Dermis microvascular lymphatic vessel endothelial cell (primary cell): ENCODE data around the gene NRG2. TPM values are rescaled to one million over a fixed set of nuclear protein-coding genes. Genes with fewer than 3 reads are reported as not detected.

ENCODE experiments used
- DNase-seq, 2 donors: peaks; one replicate each; pipeline versions ENCODE4 v3.0.0 to v3.0.0-alpha.2; 2010; ENCODE audit warnings: low read depth in 2 of 2
- total RNA-seq: library from RNA; depleted of rRNA; stranded (reverse); fragments of >200 nt; gene quantifications from 2 replicates; pipeline ENCODE4 v1.2.1, GENCODE V29; 2014

Gene NRG2
- total RNA-seq, 1 donor from 2014 or later, result 0.77 TPM

DNA sequence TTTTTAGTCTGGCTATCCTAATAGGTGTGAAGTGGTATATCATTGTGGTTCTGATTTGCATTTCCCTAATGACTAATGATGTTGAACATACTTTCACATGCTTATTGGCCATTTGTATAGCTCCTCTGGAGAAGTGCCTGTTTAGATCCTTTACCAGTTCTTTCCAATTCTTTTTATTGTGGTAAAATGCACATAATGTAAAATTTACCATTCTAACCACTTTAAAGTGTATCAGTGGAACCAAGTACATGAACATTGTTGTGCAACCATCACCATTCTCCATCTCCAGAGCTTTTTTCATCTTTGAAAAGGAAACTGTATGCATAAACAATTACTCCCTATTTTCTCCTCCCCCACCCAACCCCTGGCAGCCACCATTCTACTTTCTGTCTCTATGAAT, 95.4 kb downstream of the NRG2 start:
- no peak for DNase-seq

DNA sequence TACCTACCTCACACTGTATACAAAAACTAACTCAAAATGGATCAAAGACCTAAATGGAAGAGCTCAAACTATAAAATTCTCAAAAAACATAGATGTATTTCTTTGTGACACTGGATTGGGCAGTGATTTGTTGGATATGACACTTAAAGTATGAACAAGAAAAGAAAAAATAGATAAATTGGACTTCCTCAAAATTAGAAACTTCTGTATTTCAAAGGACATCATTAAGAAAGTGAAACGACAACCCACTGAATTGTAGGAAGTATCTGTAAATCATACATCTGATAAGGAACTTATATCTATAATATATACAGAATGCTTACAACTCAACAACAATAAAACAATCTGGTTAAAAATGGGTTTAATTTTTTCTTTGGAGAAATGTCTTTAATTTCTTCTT, 96.7 kb downstream of the NRG2 start:
- no peak for DNase-seq

DNA sequence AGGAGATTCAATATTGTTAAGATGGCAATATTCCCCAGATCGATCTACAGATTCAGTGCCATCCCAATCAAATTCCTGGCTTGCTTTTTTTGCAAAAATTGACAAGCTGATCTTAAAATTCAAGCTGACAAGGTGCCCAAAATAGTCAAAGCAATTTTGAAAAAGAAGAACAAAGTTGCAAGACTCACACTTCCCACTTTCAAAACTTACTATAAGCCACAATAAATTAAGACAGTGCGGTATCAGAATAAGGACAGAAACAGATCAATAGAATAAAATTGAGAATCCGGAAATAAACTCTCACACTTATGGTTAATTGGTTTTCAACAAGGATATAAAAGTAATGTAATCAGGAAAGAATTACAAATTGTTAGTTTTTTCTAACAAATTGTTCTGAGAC, 97.1 kb downstream of the NRG2 start:
- DNase-seq, result no peak

DNA sequence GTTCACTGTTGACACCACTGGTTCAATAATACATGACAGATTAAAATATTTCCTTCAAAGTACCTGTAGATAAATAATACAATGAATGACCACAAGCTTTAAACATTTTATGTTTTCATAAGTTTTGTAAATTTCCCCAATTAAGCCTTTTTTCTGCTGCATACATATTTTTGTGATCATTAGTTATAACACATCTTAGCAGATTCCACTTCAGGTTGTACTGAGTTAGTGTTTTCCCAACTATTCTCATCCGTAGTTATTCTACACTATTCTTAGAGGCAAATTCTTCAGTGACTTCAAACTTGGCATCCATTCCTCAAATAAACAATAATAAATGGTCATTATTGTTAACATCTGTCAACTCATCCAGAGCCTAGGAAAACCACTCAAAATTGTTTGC, 100.9 kb downstream of the NRG2 start:
- no peak for DNase-seq

DNA sequence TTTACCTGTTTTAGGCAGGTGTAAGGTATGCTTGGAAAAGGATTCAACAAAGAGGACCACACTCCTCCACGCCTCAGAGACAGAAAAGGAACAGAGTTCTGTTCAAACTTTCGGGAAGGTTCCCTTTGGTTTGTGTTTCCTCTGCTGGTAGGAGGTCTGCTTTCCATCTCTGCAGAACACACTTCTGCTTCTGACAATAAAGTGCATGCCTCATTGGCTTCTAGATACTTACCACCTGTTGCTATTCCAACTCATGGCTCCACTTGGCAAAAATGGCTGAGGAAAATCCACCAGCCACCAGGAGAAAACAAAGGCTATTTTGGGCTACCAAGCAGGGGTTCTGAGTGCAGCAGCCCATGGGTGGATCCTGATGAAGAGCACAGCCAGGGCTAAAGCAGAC, 112.7 kb downstream of the NRG2 start:
- DNase-seq, result no peak

DNA sequence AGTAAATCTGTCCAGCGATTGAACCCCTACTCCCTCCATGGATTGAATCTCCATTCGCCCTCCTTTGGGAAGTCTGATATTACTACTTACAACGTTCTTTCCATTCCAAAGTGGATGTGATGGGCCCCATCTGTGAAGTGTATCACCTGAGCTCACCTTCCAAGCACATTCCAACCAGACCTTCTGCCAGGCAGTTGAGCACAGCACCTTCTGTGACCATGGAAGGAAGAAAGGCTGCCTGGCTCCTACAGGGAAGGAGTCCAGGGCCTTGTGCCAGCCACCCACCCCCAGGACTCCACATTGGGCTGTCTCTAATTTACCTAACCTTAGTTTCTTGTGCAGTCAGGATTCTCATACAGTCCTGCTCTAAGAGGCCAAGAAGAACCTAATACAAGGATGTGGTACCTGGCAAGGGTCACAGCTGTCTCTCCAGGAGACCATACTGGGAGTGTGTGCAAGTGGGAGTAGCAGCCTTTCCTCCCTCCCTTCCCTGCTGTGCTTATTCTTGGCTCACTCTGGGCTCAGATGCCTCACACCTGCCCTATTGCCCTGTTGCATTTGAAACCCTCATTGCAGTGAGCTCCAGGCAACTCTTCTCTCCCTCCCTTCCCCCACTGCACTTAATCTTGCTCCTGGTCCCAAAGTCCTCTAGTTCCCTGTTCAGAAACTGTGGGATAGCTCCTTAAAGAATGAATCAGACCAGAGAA, 116.1 kb downstream of the NRG2 start:
- no peak for DNase-seq

DNA sequence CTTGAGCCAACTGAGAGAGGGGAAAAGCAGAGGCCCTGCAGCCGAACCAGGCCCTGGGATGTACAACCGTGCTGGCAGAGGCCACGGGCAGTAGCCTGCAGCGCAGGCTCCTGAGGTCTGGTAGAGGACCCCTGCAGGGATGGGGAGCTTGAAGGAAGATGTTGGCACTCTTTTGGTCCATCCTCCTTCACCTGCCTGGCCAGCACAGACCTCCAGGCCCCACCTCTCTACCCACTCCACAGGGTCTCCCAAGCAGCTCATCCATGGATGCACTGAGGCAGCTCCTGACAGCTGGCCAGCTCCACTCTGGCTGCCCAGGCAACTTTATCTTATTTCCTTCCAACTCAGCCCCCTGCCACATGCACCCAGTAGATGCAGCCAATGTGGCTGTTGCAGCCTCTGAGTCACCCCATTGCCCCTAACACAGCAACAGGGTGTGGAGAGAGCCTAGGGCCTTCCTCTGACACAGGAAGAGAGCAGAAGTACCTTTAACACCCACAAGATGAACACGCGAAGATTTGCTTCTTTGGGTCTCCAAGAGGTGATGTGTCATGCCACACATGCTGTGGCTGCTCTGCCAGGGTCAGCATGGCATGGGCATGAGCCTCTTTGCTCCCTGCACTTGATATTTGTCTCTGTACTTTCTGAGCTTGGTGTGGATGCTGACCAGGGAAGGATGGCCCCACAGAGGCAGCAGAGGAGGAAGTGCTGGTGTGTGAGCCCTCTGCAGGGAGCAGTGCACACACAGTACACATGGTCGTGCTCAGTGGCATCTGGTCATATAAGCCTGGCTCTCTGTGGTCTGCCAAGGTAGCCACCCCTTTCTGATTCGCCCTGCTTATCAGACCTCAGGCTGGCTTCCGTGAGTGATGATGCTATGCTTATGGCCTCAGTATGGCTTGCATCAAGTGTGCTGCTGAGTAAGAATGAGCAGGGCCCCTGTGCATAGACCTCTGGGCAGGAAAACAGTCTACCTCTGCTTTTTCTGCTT, 117.2 kb downstream of the NRG2 start:
- DNase-seq, result no peak

DNA sequence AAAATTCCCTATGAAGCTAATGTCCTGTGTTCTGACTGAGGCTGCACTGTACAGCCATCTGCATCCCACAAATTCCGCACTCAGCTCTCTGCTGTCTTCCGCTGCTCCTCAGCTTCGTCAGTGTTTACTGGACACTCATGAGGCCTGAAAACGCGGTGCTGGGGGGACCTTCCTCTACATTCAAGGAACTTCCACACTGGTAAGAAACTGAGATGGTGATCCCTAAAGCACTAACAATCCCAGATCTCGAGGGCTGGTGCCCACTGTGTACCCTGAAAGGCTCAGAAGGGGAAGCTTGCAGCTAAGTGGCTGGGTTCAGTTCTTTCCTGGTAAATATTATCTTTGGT, 117.9 kb downstream of the NRG2 start:
- no peak for DNase-seq

DNA sequence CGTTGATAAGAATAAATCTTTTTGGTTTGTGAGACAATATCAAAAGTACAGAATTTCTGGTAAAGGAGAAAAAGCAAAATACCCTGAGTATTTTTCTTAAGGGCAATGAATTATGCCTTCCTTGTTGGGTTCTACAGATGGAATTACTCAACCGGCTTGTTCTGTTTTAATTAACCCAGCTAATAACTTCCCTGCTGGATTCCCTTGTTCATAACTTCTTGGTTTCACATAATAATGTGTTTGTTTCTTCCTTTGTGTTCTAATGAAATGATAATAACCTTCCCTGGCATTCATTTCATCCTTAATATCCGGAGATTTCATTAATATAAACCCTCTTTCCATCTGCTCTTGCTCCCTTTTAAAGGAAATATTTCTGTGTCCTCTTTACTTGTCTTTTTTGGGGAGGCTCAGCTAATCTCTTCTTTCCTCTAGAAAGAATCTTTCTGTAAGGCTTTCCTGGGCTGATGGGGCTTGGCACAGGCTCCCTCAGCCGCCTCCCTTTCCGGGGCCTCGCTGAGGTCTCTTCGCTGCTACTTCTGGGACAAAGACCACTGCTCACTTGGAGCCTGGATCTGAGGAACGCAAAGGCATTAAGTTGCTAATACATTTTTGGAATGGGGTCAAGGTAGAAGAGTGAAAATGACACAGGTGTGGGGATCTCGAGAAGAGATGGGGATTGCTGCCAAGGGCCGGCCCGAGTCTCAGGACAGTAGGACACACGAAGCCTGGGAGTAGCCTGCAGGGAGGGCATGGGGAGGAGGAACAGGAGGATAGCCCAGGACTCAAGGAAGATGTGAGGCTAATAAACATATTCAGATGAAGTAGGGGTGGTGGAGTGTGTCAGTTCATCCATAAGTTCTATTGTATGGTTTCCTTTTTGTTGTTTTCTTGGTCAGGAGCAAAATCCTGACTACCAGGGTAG, 118.5 kb downstream of the NRG2 start:
- DNase-seq, result no peak

DNA sequence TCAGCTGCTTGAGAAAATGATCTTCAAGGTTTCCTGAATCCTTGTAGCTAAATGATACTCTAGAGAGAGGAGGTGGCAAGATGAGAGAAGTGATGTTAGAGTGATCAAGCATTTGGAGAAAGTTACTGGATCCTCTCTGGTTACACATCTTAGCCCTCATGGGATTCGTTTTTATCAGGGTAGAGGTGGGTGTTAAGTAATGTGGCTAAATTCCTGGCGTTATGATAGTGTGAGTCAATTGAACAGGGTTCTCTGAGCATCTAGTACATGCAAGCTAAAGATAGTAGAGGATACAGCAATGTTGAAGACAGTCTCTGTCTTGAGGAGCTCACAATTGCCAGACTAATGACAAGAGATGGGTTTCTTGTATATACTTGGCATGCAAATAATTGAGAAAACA, 123.8 kb downstream of the NRG2 start:
- DNase-seq, result no peak

DNA sequence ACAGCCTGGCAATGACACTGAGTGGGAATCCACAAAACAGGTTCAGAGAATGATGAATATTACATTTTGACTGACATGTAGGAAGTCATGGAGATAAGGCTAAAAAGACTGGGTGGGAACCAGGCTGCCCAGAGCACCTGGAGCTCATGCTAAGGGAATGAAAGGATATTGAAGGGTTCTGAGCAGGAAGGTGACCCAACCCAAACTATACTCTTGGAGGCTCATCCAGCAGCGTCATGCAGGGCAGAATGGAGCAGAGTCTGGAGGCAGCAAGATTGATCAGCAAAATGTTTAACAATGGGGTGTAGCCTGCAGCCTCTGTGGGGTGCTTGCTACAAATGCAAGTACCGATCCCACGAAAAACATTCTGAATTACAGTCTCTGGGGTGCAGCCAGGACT, 127.3 kb downstream of the NRG2 start:
- DNase-seq, result no peak

DNA sequence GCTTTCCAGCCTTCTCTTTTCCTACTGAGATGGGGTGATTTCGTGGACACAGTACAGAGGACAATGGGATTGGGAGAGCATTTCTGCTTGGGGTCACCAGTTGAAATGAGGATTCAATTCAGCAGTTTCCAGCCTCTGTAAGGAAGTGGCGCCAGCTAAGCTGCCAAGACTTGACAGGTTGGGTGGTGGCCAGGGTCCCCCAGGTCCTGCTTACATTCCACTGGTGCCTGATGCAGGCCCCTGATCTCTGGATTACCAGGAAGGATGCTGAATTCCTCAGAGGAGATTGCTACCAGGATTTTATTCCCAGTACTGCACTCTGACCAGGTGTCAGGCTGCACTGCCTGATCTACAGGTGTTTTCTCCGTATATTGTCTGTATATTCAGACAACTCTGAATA, 127.8 kb downstream of the NRG2 start:
- no peak for DNase-seq

DNA sequence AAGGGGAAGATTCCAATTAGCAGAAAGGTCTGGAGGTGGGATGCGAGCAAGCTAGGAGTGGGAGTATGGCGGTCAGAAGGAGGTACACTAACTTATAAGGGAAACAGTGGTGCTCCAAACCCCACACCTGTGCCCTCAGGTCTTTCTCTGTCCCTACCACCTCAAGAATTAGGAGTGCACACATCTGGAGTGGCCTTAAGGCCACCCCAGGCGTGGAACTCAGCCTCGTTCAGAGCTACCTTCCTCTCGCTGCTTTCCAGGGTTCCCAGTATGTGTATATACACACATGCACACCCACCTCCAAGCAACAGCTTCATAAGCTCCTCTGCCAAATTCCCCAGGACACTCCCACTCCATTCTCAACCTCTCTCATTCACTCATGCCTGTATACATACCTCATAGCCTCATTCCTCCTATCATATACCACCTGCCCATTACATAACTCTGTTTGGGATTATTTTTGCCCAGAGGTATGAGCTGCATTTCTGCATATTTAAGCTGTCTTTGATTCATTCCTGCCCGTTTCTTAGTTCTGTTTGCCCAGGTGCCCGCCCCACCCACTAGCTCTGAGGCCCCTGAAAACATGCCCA, 128.8 kb downstream of the NRG2 start:
- DNase-seq, result no peak

DNA sequence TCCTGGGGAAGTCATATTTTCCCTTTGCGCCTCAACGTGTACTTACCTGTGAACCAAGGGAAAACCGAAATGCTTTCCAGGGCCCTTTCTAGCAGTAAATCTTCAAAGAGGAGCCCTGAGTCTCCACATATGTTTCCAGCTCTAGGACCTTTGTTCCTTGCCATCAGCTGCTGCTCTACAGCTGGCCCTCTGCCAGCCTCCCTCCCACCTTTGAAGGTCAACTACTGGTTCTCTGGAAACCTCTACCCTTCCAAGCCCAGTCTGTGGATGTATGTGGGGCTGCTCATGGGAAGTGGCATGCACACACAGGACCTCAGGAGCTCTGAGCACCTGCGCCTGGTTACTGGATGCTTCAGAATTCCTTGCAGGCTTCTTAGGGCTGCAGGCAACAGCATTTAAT, 130.3 kb downstream of the NRG2 start:
- no peak for DNase-seq

DNA sequence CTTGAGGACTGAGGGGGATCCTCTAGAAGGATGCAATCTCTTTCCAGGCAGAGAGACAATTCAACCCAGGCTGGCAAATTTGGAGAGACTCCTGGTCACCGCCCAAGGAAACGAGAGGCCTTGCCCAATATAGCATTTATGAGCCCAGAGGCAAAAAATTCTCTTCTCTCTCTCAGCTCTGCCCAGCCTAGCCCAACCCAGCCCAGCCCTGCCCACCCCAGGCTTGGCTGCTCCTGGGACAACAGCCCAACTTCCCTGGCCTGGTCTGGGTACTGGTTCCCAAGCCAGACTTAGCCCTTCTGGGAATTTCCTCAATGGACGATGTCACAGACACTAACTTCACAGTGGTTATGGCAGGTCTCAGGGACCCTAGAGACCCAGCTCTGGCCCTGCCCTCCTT, 130.9 kb downstream of the NRG2 start:
- DNase-seq, result no peak

DNA sequence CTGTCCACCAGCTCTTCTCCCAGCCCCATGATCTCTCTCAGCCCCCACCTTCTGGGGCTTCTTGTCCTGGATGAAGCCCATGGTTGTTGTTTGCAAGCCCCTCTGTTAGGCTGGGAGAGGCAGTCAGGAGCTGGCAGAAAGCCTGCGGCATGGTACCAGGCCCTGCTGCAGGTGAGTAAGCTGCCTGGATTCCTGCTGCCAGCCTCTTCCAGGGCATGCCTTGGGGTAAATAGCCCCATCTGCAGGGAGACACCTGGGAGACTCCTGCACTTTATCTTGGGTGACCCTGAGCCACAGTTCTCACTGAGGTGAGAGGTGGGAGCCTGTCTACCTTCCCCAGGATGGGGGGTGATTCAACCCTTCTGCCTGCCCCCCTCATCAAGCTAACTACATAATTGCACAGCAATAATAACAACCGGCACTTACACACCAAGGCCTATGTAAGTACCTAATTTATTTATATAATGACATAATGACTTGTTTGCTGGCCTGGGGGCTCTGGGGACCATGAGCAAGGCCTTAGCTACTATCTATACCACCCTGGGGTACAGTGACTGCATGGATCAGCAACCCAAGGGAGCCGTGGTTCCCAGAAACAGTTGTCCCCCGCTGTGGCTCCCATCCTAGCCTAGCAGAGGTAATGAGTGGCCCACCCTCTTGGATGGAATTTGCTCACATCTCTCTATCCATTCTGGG, 131.5 kb downstream of the NRG2 start:
- DNase-seq, result no peak

DNA sequence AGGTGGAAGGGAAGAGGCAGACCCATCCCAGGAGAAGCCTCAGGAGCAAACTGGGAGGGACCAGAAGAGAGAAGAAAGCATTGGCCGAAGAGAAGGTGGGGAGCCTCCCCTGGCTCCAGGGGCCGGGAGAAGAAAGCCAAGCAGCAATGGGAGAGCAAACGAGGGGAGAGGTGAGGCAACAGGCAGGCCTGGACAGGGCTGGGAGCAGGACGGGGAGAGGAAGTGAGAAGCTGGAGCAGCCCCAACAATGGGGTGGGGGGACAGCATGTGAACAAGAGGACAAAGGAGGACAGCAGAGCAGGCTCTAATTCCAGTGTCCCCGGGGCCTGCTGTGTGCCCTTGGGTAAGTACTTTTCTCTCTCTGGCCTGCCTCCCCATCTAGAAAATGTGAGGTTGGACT, 132.2 kb downstream of the NRG2 start:
- no peak for DNase-seq

DNA sequence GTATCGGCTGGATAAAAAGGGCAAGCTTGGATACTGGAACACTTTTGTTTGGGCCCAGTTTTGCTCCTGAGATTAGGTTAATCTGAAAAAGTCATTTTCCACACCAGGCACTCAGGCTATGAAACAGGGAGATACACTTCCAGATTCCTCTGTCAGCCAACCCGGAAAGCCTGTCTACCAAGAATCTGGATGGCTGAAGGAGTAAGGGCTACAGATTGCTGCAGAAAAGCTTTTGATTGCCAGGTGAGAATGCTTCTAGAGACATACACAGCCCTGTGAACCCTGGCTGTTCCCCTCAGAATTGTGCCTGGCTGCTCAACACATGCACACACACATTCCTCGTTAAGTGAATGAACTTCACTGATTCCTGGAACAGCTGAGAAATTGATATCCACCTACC, 133.1 kb downstream of the NRG2 start:
- no peak for DNase-seq

DNA sequence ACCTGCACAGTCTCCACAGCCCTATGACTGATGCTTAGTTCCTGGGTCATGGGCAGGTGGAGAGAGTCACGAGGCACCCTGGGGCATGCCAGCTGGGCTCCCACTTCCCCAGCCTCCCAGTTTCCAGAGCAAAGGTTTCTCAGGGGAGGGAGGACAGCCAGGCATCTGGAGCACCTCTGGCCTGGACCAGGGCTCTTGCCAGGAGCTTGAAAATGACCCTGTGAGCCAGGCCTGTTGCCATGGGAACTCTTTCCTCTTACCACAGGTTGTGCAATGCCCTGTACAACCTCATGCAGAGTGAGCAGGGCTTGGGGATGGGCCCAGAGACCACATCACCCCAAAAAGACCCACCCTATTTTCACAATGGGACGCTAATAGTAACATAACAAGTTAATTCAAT, 134.3 kb downstream of the NRG2 start:
- no peak for DNase-seq

DNA sequence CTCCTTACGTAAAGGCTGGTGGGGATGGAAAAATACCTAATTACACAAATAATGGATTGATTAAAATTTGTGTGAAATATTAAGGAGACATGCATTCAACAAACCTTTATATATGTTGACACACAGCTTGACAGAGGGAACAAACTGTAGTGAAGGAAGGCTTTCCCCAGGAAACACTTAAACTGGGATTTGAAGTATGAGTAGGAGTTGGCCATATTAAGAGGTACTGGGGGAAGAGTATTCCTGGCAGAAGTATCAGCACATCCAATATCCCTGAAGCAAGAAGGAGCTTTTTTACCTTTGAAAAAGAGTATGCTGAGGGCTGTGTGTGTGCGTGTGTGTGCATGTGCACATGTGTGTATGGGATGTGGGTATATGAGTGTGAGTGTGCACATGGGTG, 136.4 kb downstream of the NRG2 start:
- no peak for DNase-seq
